WI38 (cell line): ENCODE measurements around the gene MYCBPAP.

Experiments
- H3K4me3 ChIP-seq: 2 replicates; pipeline ENCODE4 v1.5.1; 2011; ENCODE audit warnings: low read depth, mild to moderate bottlenecking, control low read depth, low read length
- TF ChIP-seq, protein P1 (sequence below): IDR thresholded peaks from 2 replicates; pipeline ENCODE4 v1.5.1; 2012; ENCODE audit warnings: low read depth, mild to moderate bottlenecking, control low read depth, low read length

Gene MYCBPAP

DNA sequence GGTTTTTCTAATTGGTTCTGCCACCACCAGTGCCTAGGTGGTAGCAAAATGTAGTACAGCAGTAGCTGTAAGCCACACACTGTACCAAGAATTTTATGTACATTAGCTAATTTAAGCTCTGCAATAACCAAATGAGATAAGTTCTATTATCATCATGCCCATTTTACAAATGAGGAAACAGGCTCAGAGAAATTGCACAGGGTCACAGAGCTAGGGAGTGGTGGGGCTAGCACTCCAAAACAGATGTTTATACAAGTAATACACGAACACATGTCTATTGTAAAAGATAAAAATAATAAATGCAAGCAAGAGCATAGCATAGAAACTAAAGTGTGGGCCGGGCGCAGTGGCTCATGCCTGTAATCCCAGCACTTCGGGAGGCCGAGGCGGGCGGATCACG, 16.0 kb upstream of the MYCBPAP start:
- no peak overlapping the region for H3K4me3 ChIP-seq
- TF ChIP-seq, protein P1, sequence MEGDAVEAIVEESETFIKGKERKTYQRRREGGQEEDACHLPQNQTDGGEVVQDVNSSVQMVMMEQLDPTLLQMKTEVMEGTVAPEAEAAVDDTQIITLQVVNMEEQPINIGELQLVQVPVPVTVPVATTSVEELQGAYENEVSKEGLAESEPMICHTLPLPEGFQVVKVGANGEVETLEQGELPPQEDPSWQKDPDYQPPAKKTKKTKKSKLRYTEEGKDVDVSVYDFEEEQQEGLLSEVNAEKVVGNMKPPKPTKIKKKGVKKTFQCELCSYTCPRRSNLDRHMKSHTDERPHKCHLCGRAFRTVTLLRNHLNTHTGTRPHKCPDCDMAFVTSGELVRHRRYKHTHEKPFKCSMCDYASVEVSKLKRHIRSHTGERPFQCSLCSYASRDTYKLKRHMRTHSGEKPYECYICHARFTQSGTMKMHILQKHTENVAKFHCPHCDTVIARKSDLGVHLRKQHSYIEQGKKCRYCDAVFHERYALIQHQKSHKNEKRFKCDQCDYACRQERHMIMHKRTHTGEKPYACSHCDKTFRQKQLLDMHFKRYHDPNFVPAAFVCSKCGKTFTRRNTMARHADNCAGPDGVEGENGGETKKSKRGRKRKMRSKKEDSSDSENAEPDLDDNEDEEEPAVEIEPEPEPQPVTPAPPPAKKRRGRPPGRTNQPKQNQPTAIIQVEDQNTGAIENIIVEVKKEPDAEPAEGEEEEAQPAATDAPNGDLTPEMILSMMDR = no peak

DNA sequence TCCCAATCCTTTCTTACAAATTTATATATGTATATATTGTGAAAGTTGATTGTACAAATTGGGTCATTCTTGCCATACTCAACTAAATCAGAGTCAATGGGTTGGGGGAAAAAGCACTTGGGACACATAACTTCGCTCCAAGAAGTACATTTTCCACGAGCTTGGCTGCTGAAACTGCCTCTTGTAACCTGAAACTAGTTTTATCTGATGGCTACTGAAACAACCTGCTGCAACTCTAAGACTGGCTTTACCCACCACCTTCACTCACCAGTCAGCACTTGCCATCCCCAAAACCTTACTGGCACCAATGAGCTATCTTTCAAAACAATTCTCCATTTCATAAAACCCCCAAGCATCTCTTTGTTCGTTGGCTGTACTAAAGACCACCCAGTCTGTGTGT, 14.5 kb upstream of the MYCBPAP start:
- TF ChIP-seq, protein P1 = no peak
- H3K4me3 ChIP-seq = no peak overlapping the region

DNA sequence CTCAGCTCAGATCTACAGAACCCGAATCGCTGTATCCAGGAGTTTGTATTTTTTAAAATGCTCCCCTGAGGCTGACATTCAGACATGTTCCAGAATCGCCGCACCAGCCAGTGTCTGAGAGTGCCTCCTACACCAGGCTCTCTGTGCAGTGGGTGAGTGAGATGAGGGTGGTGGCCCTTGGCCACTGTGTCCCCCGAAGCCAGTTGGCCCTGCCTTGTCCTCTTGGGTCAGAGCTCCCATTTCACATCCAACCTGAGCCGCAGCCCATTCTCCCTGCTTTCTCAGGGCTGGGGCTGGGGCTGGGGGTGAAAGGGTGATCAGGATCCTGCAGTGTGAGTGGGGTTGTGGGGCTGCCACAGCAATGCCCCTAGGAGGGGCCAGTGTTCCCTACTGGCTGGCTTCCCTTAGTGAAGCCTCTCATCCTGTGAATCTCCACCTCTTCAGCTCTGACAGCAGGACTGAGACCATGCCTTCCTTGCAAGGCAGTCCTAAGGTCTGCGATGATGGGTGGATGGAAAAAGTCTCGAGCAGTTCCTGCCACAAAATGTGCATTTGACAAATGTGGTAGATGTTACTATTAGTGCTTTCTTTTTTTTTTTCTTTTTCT, 12.9 kb upstream of the MYCBPAP start:
- no peak overlapping the region for H3K4me3 ChIP-seq
- TF ChIP-seq, protein P1 = no peak

DNA sequence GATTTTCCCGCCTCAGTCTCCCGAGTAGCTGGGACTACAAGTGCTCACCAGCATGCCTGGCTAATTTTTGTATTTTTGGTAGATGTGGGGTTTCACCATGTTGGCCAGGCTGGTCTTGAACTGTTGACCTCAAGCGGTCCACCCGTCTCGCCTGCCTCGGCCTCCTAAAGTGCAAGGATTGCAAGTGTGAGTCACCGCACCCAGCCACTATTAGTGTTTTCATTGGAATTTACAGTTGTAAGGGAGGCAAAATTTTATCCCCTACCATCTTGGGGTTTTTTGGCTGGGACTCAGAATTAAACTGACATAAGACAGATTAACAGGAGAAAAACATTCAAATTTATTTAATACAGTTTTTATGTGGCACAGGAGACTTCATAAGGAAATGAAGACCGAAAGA, 12.3 kb upstream of the MYCBPAP start:
- TF ChIP-seq, protein P1 = no peak
- H3K4me3 ChIP-seq = no peak overlapping the region

DNA sequence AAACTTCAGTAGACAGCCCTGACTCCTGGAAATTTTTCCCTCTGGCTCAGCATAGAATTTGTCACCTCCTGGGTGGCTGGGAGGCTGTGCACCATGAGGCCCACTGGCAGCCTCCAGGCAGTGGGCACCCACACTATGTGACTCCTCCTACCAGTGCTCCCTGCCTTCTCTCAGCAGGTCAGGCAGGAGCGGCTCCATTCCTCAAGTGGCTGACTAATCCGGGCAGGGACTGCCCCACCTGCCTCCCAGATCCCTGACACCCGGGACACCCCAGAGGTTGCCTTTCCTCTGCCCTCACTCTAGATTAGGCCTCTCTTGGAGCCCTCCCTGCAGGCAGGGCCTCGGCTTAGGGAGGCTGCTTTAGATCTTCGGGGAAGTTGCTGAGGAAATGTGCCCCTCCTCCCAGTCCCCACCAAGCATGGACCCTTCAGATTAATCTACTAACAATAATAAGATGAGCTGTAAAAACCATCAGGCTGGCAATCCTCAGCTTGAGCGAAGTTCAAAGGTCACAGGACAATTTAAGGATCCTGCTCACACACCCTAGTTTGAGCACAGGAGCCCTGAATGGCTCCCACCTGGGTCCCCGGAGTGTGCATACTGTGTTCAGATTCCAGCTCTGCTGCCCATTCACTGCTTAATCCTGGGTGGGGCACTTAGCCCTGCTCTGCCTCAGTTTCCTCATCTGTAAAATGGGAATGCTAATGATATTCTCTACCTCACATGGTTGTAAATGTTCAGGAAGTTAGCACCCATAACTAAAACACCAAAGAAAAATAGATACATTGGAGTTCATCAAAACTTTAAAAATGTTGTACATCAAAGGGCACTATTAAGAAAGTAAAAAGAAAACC, 10.0 kb upstream of the MYCBPAP start:
- TF ChIP-seq, protein P1 = no peak
- no peak overlapping the region for H3K4me3 ChIP-seq

DNA sequence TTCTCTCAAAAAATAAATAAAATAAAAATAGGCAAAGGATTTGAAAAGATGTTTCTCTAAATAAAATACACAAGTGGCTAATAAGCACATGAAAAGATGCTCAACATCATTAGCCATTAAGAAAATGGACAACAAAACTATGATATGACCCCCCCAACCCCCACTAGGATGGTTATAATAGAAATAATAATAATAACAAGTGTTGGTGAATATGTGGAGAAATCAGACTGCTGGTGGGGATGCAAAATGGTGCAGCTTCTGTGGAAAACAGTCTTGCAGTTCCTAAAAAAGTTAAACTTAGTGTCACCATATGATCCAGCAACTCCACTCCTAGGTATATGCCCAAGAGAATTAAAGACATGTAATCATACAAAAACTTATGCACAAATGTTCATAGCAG, 9.0 kb upstream of the MYCBPAP start:
- no peak overlapping the region for H3K4me3 ChIP-seq
- TF ChIP-seq, protein P1 = no peak

DNA sequence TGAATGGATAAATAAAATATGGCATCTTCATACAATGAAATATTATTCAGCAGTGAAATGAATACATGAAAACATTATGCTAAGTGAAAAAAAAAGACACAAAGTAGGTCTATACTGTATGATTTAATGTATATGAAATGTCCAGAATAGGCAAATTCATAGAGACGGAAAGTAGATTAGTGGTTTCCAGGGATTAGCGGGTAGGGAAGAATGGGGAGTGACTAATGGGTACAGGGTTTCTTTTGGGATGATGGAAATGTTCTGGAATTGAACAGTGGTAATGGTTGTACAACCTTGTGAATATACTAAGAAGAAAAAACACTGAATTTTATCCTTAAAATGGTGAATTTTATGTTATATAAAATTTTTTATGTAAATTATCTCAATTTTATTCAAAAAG, 8.5 kb upstream of the MYCBPAP start:
- TF ChIP-seq, protein P1 = no peak
- H3K4me3 ChIP-seq = no peak overlapping the region
